GM12878 (cell line): ENCODE data around the gene HOXD12. TPM values are rescaled to one million over a fixed set of nuclear protein-coding genes. Genes with fewer than 3 reads are reported as not detected.

Source experiments
- ATAC-seq: fragments of 200-7000 bp; cut with Tn5 transposase; 3 replicates; pipeline ENCODE4 v1.9.1; 2020; ENCODE audit warnings: mild to moderate bottlenecking, moderate library complexity
- BruUV-seq: library from RNA; stranded (reverse); fragments of 400-500 nt; replicated peaks from 2 replicates; lab custom pipeline; 2021; lab: Mats Ljungman, UMichigan
- CTCF ChIA-PET: fragments of 300-600 bp; sonication (Branson Sonifier 250); formaldehyde crosslinking; extraction: SDS; loops from one replicate; lab custom pipeline; 2021; ENCODE audit warnings: inconsistent platforms; lab: Yijun Ruan, JAX
- POLR2A ChIA-PET: fragments of 350-600 bp; formaldehyde crosslinking; extraction: SDS; loops from one replicate; lab custom pipeline; 2021; ENCODE audit warnings: inconsistent platforms; lab: Charles Lee
- RAD21 ChIA-PET: fragments of 300-600 bp; sonication (Branson Sonifier 250); formaldehyde crosslinking; loops from one replicate; lab custom pipeline; 2023; ENCODE audit warnings: antibody characterized with exemption; ENCODE audit not compliant: unreplicated experiment; lab: Charles Lee
- SMC1A ChIA-PET: fragments of 300-600 bp; sonication (Branson Sonifier 250); formaldehyde crosslinking; loops from one replicate; lab custom pipeline; 2023; ENCODE audit not compliant: unreplicated experiment, uncharacterized antibody; lab: Charles Lee
- DNase-seq: peaks from one replicate; pipeline ENCODE4 v3.0.0-alpha.2; 2011; ENCODE audit warnings: low read depth, low spot score
- FAIRE-seq: peaks from 3 replicates; lab custom pipeline; 2011; peaks lifted over from hg19 to GRCh38; lab: Jason Lieb, UNC
- H2AFZ ChIP-seq: 2 replicates; pipeline ENCODE4 v1.6.0; 2011; ENCODE audit warnings: low read depth, low read length, control low read depth; ENCODE audit not compliant: control insufficient read depth
- H3K27ac ChIP-seq: 2 replicates; pipeline ENCODE4 v1.5.1; 2011; ENCODE audit warnings: control low read depth; ENCODE audit not compliant: control insufficient read depth, insufficient read depth
- H3K27me3 ChIP-seq, 2 experiments: replicated peaks in 1 of 2; 2 replicates each; pipeline versions ENCODE4 v1.6.0 to v1.6.1; 2011; ENCODE audit warnings: low read length in 1 of 2; ENCODE audit not compliant: control insufficient read depth in 2 of 2, insufficient read depth in 2 of 2
- H3K36me3 ChIP-seq, 2 experiments: 2 replicates each; pipeline ENCODE4 v1.5.1; 2011; ENCODE audit warnings: low read length in 1 of 2; ENCODE audit not compliant: control insufficient read depth in 2 of 2, insufficient read depth in 2 of 2
- H3K4me1 ChIP-seq: 2 replicates; pipeline ENCODE4 v1.6.1; 2011; ENCODE audit warnings: mild to moderate bottlenecking, low read length, moderate library complexity, mixed read lengths; ENCODE audit not compliant: control insufficient read depth, insufficient read depth
- H3K4me2 ChIP-seq: 2 replicates; pipeline ENCODE4 v1.6.0; 2011; ENCODE audit warnings: control low read depth; ENCODE audit not compliant: control insufficient read depth, insufficient read depth
- H3K4me3 ChIP-seq: fragments of 200-600 bp; sonication (generic); 2 replicates; pipeline ENCODE4 v1.5.1; 2016
- H3K79me2 ChIP-seq: 2 replicates; pipeline ENCODE4 v1.6.0; 2011; ENCODE audit warnings: low read length; ENCODE audit not compliant: control insufficient read depth, insufficient read depth
- H3K9ac ChIP-seq: 2 replicates; pipeline ENCODE4 v1.8.0; 2011; ENCODE audit warnings: low read length, control low read depth, mixed read lengths; ENCODE audit not compliant: control insufficient read depth, insufficient read depth
- H3K9me3 ChIP-seq: replicated peaks from 3 replicates; pipeline ENCODE4 v1.5.1; 2011; ENCODE audit warnings: mild to moderate bottlenecking, low read length; ENCODE audit not compliant: control insufficient read depth, insufficient read depth
- H4K20me1 ChIP-seq: 2 replicates; pipeline ENCODE4 v1.6.0; 2011; ENCODE audit not compliant: control insufficient read depth, insufficient read depth
- CREB1 ChIP-seq: IDR thresholded peaks from 2 replicates; pipeline ENCODE4 v1.6.1; 2012; ENCODE audit warnings: low read depth, mild to moderate bottlenecking, inconsistent platforms
- NBN ChIP-seq: fragments of 450-650 bp; IDR thresholded peaks from 2 replicates; pipeline ENCODE4 v1.6.1; 2016
- RFX5 ChIP-seq: IDR thresholded peaks from 2 replicates; pipeline ENCODE4 v1.6.1; 2011; ENCODE audit warnings: low read depth, low read length, improper control_type of control experiment
- RUNX3 ChIP-seq: IDR thresholded peaks from 2 replicates; pipeline ENCODE4 v1.6.1; 2012; ENCODE audit warnings: low read length, inconsistent platforms
- SP1 ChIP-seq: IDR thresholded peaks from one replicate; pipeline ENCODE4 v1.6.1; 2011; ENCODE audit warnings: low read depth, low read length
- SREBF1 ChIP-seq: IDR thresholded peaks from 2 replicates; pipeline ENCODE4 v1.6.1; 2012; ENCODE audit warnings: mild to moderate bottlenecking, low read length
- ZNF207 ChIP-seq: fragments of 450-650 bp; IDR thresholded peaks from 2 replicates; pipeline ENCODE4 v1.6.1; 2014; ENCODE audit warnings: antibody characterized with exemption, mild to moderate bottlenecking, borderline replicate concordance
- ZNF24 ChIP-seq: fragments of 450-650 bp; IDR thresholded peaks from 2 replicates; pipeline ENCODE4 v1.6.1; 2017; ENCODE audit warnings: antibody characterized with exemption, mild to moderate bottlenecking
- ZNF592 ChIP-seq: fragments of 450-650 bp; IDR thresholded peaks from 2 replicates; pipeline ENCODE4 v1.6.1; 2017; ENCODE audit warnings: mild to moderate bottlenecking, moderate library complexity
- WGBS: methylation state at CpG from one replicate; pipeline ENCODE4 v1.1.6; 2016; ENCODE audit warnings: low lambda C conversion rate; ENCODE audit not compliant: insufficient replicate concordance, insufficient coverage; ENCODE audit errors: missing lambda C conversion rate; 5-methylcytosine and 5-hydroxymethylcytosine counted together
- in situ Hi-C: fragments of 300-500 bp; cut with MboI; formaldehyde crosslinking; loops from 9 replicates; pipeline ENCODE4 v1.14.3; 2018; ENCODE audit warnings: mixed read lengths
- intact Hi-C: fragments of 100-400 bp; cut with micrococcal nuclease; formaldehyde crosslinking; loops from one replicate; pipeline ENCODE4 v1.14.2; 2022; ENCODE audit not compliant: unreplicated experiment
- polyA plus RNA-seq, 11 experiments: library from polyadenylated mRNA; depleted of rRNA in 4 of 11; unstranded in 6 of 11; stranded (reverse) in 5 of 11; fragments of >200 nt; fragmentation: Nextera tagmentation in 4 of 11; fragmentation: Illumina TruSeq in 1 of 11; extraction: Ambion mirVana in 4 of 11; extraction: Trizol in 1 of 11; gene quantifications; 1 replicate in 1 of 11; 2 replicates in 10 of 11; pipeline versions ENCODE4 v1.2.1 to v1.2.3, GENCODE V29; 2011 to 2016; ENCODE audit warnings: inconsistent platforms in 2 of 11, missing spikeins in 2 of 11, low read depth in 1 of 11
- total RNA-seq, 4 experiments: library from RNA; depleted of rRNA in 3 of 4; stranded (reverse); fragments of >200 nt in 3 of 4; fragmentation: Illumina TruSeq in 1 of 4; extraction: Trizol in 1 of 4; gene quantifications; 2 replicates each; pipeline versions ENCODE4 v1.2.1 to v1.2.3, GENCODE V29; 2013 to 2021

HOXD12 gene
- total and polyA plus RNA-seq, 10 of the 15 experiments (the other 5 are each of a cell fraction or from before 2014, with no cell fraction given), result not detected

GRCh38 chr2:176115883-176116813, 16.6 kb downstream of the HOXD12 start, which contains the start of gene HOXD10:
Gene HOXD10 (plus strand): TSS chr2:176116778. CDS start chr2:176116834, 56 bp downstream.
- no TSS peak for BruUV-seq
- ATAC-seq, result no peak
- peaks cover 1% of the 10 kb centered on the region; the same call in 1 of the 3 replicates for H3K9me3 ChIP-seq

GRCh38 chr2:176117162-176117822, 17.7 kb downstream of the HOXD12 start:
- ChIA-PET POLR2A (no interaction called here), SMC1A (interaction anchor here (0.6 kb wide), 1 partner anchor 1004 kb away, joined by 3 read pairs; no protein-coding TSS in a partner anchor), RAD21 (no interaction called here), CTCF (no interaction called here)
- BruUV-seq, result no TSS peak
- intact Hi-C loops (no loop called here), in situ Hi-C loops (no loop called here)
- DNase-seq (no peak), ATAC-seq (no peak), FAIRE-seq (no peak)
- Histone ChIP-seq H3K27ac (no peak overlapping the region), H3K9me3 (peaks cover 1% of the 10 kb centered on the region; the same call in 1 of the 3 replicates), H3K9ac (no peak overlapping the region), H4K20me1 (no peaks in the 10 kb centered on the region), H3K4me1 (no peaks in the 10 kb centered on the region), H3K79me2 (no peaks in the 10 kb centered on the region), H3K4me3 (no peak overlapping the region), H2AFZ (no peak overlapping the region), H3K4me2 (no peak overlapping the region), H3K36me3 (no peaks in the 10 kb centered on the region), H3K27me3 (peaks cover 9 to 43% of the 10 kb centered on the region in 2 experiments)
- 68% methylated on average over 40 of the region's 40 CpGs for WGBS
- TF ChIP-seq ZNF24 (no peak), RFX5 (no peak), SP1 (no peak), ZNF592 (no peak), CREB1 (no peak), RUNX3 (no peak), SREBF1 (no peak)

More at GRCh38 chr2:176115883-176116813, 16.6 kb downstream of the HOXD12 start, which contains the start of gene HOXD10:
- H3K9ac ChIP-seq, result no peak within 1 kb of the TSS
- SMC1A ChIA-PET, result no interaction called here
- no peak for DNase-seq
- TF ChIP-seq NBN (no peak), CREB1 (no peak), ZNF207 (no peak), ZNF24 (no peak)
- TF ChIP-seq, all 136 proteins: peak for 0
- WGBS, result 54% methylated on average over 50 of the region's 66 CpGs
- Histone ChIP-seq H3K4me3 (no peak within 1 kb of the TSS), H3K4me1 (no peaks in the 10 kb centered on the region), H4K20me1 (no peaks in the 10 kb centered on the region), H3K36me3 (no peaks in the 10 kb centered on the region), H2AFZ (no peak within 1 kb of the TSS), H3K27me3 (peaks cover 11 to 49% of the 10 kb centered on the region in 2 experiments), H3K27ac (no peak within 1 kb of the TSS), H3K79me2 (no peaks in the 10 kb centered on the region), H3K4me2 (no peak within 1 kb of the TSS)
- intact Hi-C loops (no loop called here), in situ Hi-C loops (no loop called here)
- POLR2A ChIA-PET, result no interaction called here
- FAIRE-seq, result no peak
- CTCF ChIA-PET, result interaction anchor here (0.6 kb wide), 1 partner anchor 516 kb away, joined by 3 read pairs; no protein-coding TSS in a partner anchor
- RAD21 ChIA-PET, result no interaction called here
